22Rv1 (cell line): ENCODE data around the gene DMD.

Source experiments
- CTCF ChIP-seq: fragments of 450-650 bp; IDR thresholded peaks from 2 replicates; pipeline ENCODE4 v1.5.1; 2017; ENCODE audit warnings: mild to moderate bottlenecking
- ZFX ChIP-seq: fragments of 450-650 bp; IDR thresholded peaks from 2 replicates; pipeline ENCODE4 v1.6.1; 2017; ENCODE audit warnings: antibody characterized with exemption, borderline replicate concordance

- TF ChIP-seq CTCF = no peak
- TF ChIP-seq ZFX = no peak
Measured at GRCh38 chrX:31323658-31324057, 1887.7 kb downstream of the DMD start.
